MCF 10A (cell line): ENCODE measurements around the gene KCNMB2. TPM values are rescaled to one million over a fixed set of nuclear protein-coding genes. Genes with fewer than 3 reads are reported as not detected.

Source experiments
- BruUV-seq: library from RNA; stranded (reverse); fragments of 400-500 nt; replicated peaks from 2 replicates; lab custom pipeline; 2021; lab: Mats Ljungman, UMichigan
- CTCF ChIA-PET: fragments of 300-600 bp; sonication (Branson Sonifier 250); formaldehyde crosslinking; extraction: SDS; loops from one replicate; lab custom pipeline; 2021; ENCODE audit warnings: antibody characterized with exemption, inconsistent platforms; lab: Yijun Ruan, JAX
- POLR2A ChIA-PET: fragments of 300-600, 350-650 bp; sonication (Branson Sonifier 250); formaldehyde crosslinking; extraction: SDS; loops from one replicate; lab custom pipeline; 2020; ENCODE audit warnings: antibody characterized with exemption, inconsistent platforms; lab: Yijun Ruan, JAX
- DNase-seq: peaks from one replicate; pipeline ENCODE4 v3.0.0-alpha.2; 2018; ENCODE audit not compliant: unreplicated experiment
- H3K27ac Mint-ChIP-seq: one replicate; pipeline ENCODE4 v1.8.0; 2022; ENCODE audit warnings: mild to moderate bottlenecking, low read depth, mixed read lengths; ENCODE audit not compliant: unreplicated experiment
- H3K27me3 Mint-ChIP-seq: one replicate; pipeline ENCODE4 v1.8.0; 2022; ENCODE audit warnings: mixed read lengths; ENCODE audit not compliant: insufficient read depth, unreplicated experiment
- H3K36me3 Mint-ChIP-seq: one replicate; pipeline ENCODE4 v1.8.0; 2022; ENCODE audit warnings: mild to moderate bottlenecking, moderate library complexity, mixed read lengths; ENCODE audit not compliant: insufficient read depth, unreplicated experiment
- H3K4me1 Mint-ChIP-seq: one replicate; pipeline ENCODE4 v1.8.0; 2022; ENCODE audit warnings: mixed read lengths; ENCODE audit not compliant: insufficient read depth, unreplicated experiment
- H3K4me3 Mint-ChIP-seq: one replicate; pipeline ENCODE4 v1.8.0; 2022; ENCODE audit warnings: mild to moderate bottlenecking, moderate library complexity, mixed read lengths; ENCODE audit not compliant: unreplicated experiment
- H3K9me3 Mint-ChIP-seq: one replicate; pipeline ENCODE4 v1.8.0; 2022; ENCODE audit warnings: mixed read lengths; ENCODE audit not compliant: unreplicated experiment
- CTCF ChIP-seq: fragments of 200-600 bp; IDR thresholded peaks from one replicate; pipeline ENCODE4 v1.8.0; 2022; ENCODE audit warnings: antibody characterized with exemption, mild to moderate bottlenecking; ENCODE audit not compliant: unreplicated experiment
- intact Hi-C: fragments of 100-400 bp; cut with micrococcal nuclease; formaldehyde crosslinking; loops from 2 replicates; pipeline ENCODE4 v1.14.1; 2022
- total RNA-seq: library from RNA; stranded (reverse); gene quantifications from 2 replicates; pipeline ENCODE4 v1.2.3, GENCODE V29; 2022

The KCNMB2 gene
- total RNA-seq, 1 experiment from 2014 or later: not detected

GRCh38 chr3:178569826-178570225, 33.6 kb downstream of the KCNMB2 start:
- no peaks in the 10 kb centered on the region for H3K27me3 Mint-ChIP-seq
- no peaks in the 10 kb centered on the region for H3K4me1 Mint-ChIP-seq
- POLR2A ChIA-PET: interaction anchor here (1.2 kb wide), 1 partner anchor 11 kb away, joined by 3 read pairs; no protein-coding TSS in a partner anchor
- no peak overlapping the region for H3K27ac Mint-ChIP-seq
- no TSS peak for BruUV-seq
- intact Hi-C loops: no loop called here
- DNase-seq: no peak
- no peaks in the 10 kb centered on the region for H3K36me3 Mint-ChIP-seq
- CTCF ChIA-PET: no interaction called here
- no peak for TF ChIP-seq CTCF
- H3K4me3 Mint-ChIP-seq: no peak overlapping the region
- H3K9me3 Mint-ChIP-seq: no peaks in the 10 kb centered on the region

- no peak for TF ChIP-seq CTCF
- CTCF ChIA-PET: interaction anchor here (0.5 to 0.7 kb wide), 4 partner anchors 33 to 722 kb away, joined by 3 to 4 read pairs (median 3); no protein-coding TSS in a partner anchor
- BruUV-seq: no TSS peak
- no peaks in the 10 kb centered on the region for H3K27me3 Mint-ChIP-seq
- peaks cover 7% of the 10 kb centered on the region for H3K4me1 Mint-ChIP-seq
- POLR2A ChIA-PET: interaction anchor here (0.8 to 1.0 kb wide), 2 partner anchors 12 to 88 kb away, joined by 3 to 4 read pairs; no protein-coding TSS in a partner anchor
- no peaks in the 10 kb centered on the region for H3K36me3 Mint-ChIP-seq
- intact Hi-C loops: no loop called here
- peak overlapping the region; percentile 24 for H3K27ac Mint-ChIP-seq
- no peak overlapping the region for H3K4me3 Mint-ChIP-seq
- DNase-seq: peak; percentile 47
- H3K9me3 Mint-ChIP-seq: peaks cover 4% of the 10 kb centered on the region
These were observed 47.8 kb downstream of the KCNMB2 start for GRCh38 chr3:178583963-178584575.

- no peak for DNase-seq
- H3K4me3 Mint-ChIP-seq: no peak overlapping the region
- POLR2A ChIA-PET: no interaction called here
- H3K36me3 Mint-ChIP-seq: no peaks in the 10 kb centered on the region
- no peak for TF ChIP-seq CTCF
- peaks cover 7% of the 10 kb centered on the region for H3K4me1 Mint-ChIP-seq
- no peaks in the 10 kb centered on the region for H3K27me3 Mint-ChIP-seq
- BruUV-seq: no TSS peak
- intact Hi-C loops: no loop called here
- CTCF ChIA-PET: no interaction called here
- H3K27ac Mint-ChIP-seq: no peak overlapping the region
- H3K9me3 Mint-ChIP-seq: no peaks in the 10 kb centered on the region
These were observed 48.6 kb downstream of the KCNMB2 start for GRCh38 chr3:178584722-178585380.

GRCh38 chr3:178585454-178585853, 49.2 kb downstream of the KCNMB2 start:
- no peak for TF ChIP-seq CTCF
- intact Hi-C loops: no loop called here
- Mint-ChIP-seq H3K4me1 (peaks cover 7% of the 10 kb centered on the region), H3K4me3 (no peak overlapping the region), H3K9me3 (no peaks in the 10 kb centered on the region), H3K36me3 (no peaks in the 10 kb centered on the region), H3K27ac (no peak overlapping the region), H3K27me3 (no peaks in the 10 kb centered on the region)
- BruUV-seq: no TSS peak
- ChIA-PET CTCF (no interaction called here), POLR2A (no interaction called here)
- no peak for DNase-seq
